ENCODE measurements around the gene TNFRSF19. TPM values are rescaled to one million over a fixed set of nuclear protein-coding genes. Genes with fewer than 3 reads are reported as not detected.

Gene TNFRSF19
- total and polyA plus RNA-seq, 2 of the 13 experiments (the other 11 are each of a cell fraction or from before 2014, with no cell fraction given) = 75.3 to 77.7 TPM

GRCh38 chr13:23558675-23559536, 11.3 kb upstream of the TNFRSF19 start:
- in situ Hi-C loops (cut with HindIII; ENCODE audit: extremely low pct_ligation_motif_present, low pct_unique_long_range_greater_than_20kb) (no loop called here), intact Hi-C loops (cut with micrococcal nuclease; ENCODE audit: unreplicated experiment) (loop anchor here (2.0 kb wide), 1 partner anchor 14 kb away; no protein-coding TSS in a partner anchor)
- ChIA-PET POLR2A (interaction anchor here (1.2 to 2.0 kb wide), 4 partner anchors 12 to 95 kb away, joined by 5 to 13 read pairs (median 7); partner anchors contain the start of gene TNFRSF19), CTCF (ENCODE audit: low intra/inter-chr PET ratio, low total read pairs) (no interaction called here)
- Histone ChIP-seq H3K4me1 (ENCODE audit: insufficient read depth, low read length) (peaks cover 66% of the 10 kb centered on the region), H3K27me3 (ENCODE audit: control insufficient read depth in 1 of 2, insufficient read depth in 2 of 2, low read length in 2 of 2) (no peaks in the 10 kb centered on the region), H3K4me3 (replicated peaks in 1 of 3; ENCODE audit: insufficient read depth in 1 of 3, low read depth in 2 of 3, low read length in 3 of 3) (peak overlapping the region; percentile 21 to 49 (median 34); a peak in 3 of 6 replicates), H4K20me1 (ENCODE audit: insufficient read depth, low read length) (no peaks in the 10 kb centered on the region), H3K9me3 (ENCODE audit: low read length) (no peaks in the 10 kb centered on the region), H3K27ac (ENCODE audit: extremely low read length, insufficient read depth, low read length) (peak overlapping the region; percentile 90), H3K9ac (ENCODE audit: insufficient read depth, low read depth, low read length) (peak overlapping the region; percentile 72), H3K79me2 (ENCODE audit: insufficient read depth, low read length) (no peaks in the 10 kb centered on the region), H3K4me2 (ENCODE audit: low read depth, low read length) (peak overlapping the region; percentile 94), H2AFZ (ENCODE audit: low read length) (peak overlapping the region; percentile 85), H3K36me3 (replicated peaks in 1 of 2; ENCODE audit: control insufficient read depth in 1 of 2, insufficient read depth in 2 of 2, low read length in 2 of 2) (no peaks in the 10 kb centered on the region)
- no TSS peak for BruUV-seq (replicated peaks)
- peak; percentile 97 for DNase-seq (ENCODE audit: low spot score)
- 5% methylated on average over 14 of the region's 14 CpGs for WGBS (ENCODE audit: low lambda C conversion rate)
- peak; percentile 96 for ATAC-seq
- FAIRE-seq = peak; percentile 54
- TF ChIP-seq RXRA (CRISPR knock-in tag; IDR thresholded peaks at IDR 0.05) (peak; percentile 34; the same call in 1 of the 2 replicates), ETV5 (CRISPR knock-in tag; IDR thresholded peaks at IDR 0.05; ENCODE audit: borderline replicate concordance) (peak; percentile 70; the same call in 1 of the 2 replicates), SMAD3 (CRISPR knock-in tag; IDR thresholded peaks at IDR 0.05) (no peak), TARDBP (CRISPR knock-in tag; IDR thresholded peaks at IDR 0.05) (no peak), NCOR1 (IDR thresholded peaks at IDR 0.05; ENCODE audit: borderline replicate concordance, low read length) (peak; percentile 64; the same call in 1 of the 2 replicates), ZNF782 (CRISPR knock-in tag; IDR thresholded peaks at IDR 0.05; ENCODE audit: borderline replicate concordance) (no peak), NRL (CRISPR knock-in tag; IDR thresholded peaks at IDR 0.05; ENCODE audit: borderline replicate concordance) (no peak), ASH2L (IDR thresholded peaks at IDR 0.05; ENCODE audit: insufficient read length, low read depth, low read length) (peak; percentile 36), ZNF10 (CRISPR knock-in tag; IDR thresholded peaks at IDR 0.05; ENCODE audit: borderline replicate concordance, low read depth) (no peak), SAP130 (CRISPR knock-in tag; IDR thresholded peaks at IDR 0.05; ENCODE audit: low read depth) (peak; percentile 41; the same call in 1 of the 2 replicates), MIER3 (CRISPR knock-in tag; IDR thresholded peaks at IDR 0.05; ENCODE audit: borderline replicate concordance) (no peak), ATF4 (CRISPR knock-in tag; IDR thresholded peaks at IDR 0.05) (peak in 1 of 2 experiments; percentile 82; a peak in 2 of 4 replicates), TOPORS (CRISPR knock-in tag; IDR thresholded peaks at IDR 0.05) (no peak), ARID2 (CRISPR knock-in tag; IDR thresholded peaks at IDR 0.05; ENCODE audit: borderline replicate concordance) (no peak), FOXK1 (CRISPR knock-in tag; IDR thresholded peaks at IDR 0.05; ENCODE audit: borderline replicate concordance, low read depth) (peak; percentile 38; the same call in 1 of the 2 replicates), NR2F6 (IDR thresholded peaks at IDR 0.05) (peak; percentile 58; the same call in 1 of the 2 replicates), NR2F6 (CRISPR knock-in tag; IDR thresholded peaks at IDR 0.05) (0 out of 2 replicates have a peak, but pooled peaks have one; percentile 55), NBN (conservative IDR thresholded peaks at IDR 0.05) (0 out of 2 replicates have a peak, but pooled peaks have one; percentile 25), ZNF33B (CRISPR knock-in tag; IDR thresholded peaks at IDR 0.05) (no peak)
- TF ChIP-seq, protein P1, sequence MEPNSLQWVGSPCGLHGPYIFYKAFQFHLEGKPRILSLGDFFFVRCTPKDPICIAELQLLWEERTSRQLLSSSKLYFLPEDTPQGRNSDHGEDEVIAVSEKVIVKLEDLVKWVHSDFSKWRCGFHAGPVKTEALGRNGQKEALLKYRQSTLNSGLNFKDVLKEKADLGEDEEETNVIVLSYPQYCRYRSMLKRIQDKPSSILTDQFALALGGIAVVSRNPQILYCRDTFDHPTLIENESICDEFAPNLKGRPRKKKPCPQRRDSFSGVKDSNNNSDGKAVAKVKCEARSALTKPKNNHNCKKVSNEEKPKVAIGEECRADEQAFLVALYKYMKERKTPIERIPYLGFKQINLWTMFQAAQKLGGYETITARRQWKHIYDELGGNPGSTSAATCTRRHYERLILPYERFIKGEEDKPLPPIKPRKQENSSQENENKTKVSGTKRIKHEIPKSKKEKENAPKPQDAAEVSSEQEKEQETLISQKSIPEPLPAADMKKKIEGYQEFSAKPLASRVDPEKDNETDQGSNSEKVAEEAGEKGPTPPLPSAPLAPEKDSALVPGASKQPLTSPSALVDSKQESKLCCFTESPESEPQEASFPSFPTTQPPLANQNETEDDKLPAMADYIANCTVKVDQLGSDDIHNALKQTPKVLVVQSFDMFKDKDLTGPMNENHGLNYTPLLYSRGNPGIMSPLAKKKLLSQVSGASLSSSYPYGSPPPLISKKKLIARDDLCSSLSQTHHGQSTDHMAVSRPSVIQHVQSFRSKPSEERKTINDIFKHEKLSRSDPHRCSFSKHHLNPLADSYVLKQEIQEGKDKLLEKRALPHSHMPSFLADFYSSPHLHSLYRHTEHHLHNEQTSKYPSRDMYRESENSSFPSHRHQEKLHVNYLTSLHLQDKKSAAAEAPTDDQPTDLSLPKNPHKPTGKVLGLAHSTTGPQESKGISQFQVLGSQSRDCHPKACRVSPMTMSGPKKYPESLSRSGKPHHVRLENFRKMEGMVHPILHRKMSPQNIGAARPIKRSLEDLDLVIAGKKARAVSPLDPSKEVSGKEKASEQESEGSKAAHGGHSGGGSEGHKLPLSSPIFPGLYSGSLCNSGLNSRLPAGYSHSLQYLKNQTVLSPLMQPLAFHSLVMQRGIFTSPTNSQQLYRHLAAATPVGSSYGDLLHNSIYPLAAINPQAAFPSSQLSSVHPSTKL (CRISPR knock-in tag; IDR thresholded peaks at IDR 0.05) = peak; percentile 66
